Neuronal stem cell (in vitro differentiated cells): ENCODE data around the gene TBC1D19.
"Not testable (repeated sequence)": the region's sequence is repeated elsewhere in the genome, so short reads cannot be mapped to it uniquely, and the experiment has no call there.

ENCODE experiments used
- DNase-seq: peaks from one replicate; pipeline ENCODE4 v3.0.0-alpha.2; 2013; ENCODE audit warnings: low spot score
- H2AFZ ChIP-seq: one replicate; pipeline ENCODE4 v1.6.1; 2013; ENCODE audit warnings: mild to moderate bottlenecking, low read length, inconsistent platforms
- H2AK5ac ChIP-seq: 2 replicates; pipeline ENCODE4 v1.6.1; 2013; ENCODE audit warnings: low read depth, mild to moderate bottlenecking, inconsistent platforms, low read length, moderate library complexity, mixed read lengths
- H2BK120ac ChIP-seq: 2 replicates; pipeline ENCODE4 v1.6.1; 2013; ENCODE audit warnings: low read depth, mild to moderate bottlenecking, inconsistent platforms, low read length, moderate library complexity, mixed read lengths
- H2BK12ac ChIP-seq: one replicate; pipeline ENCODE4 v1.6.1; 2013; ENCODE audit warnings: low read length, inconsistent platforms
- H2BK15ac ChIP-seq: 2 replicates; pipeline ENCODE4 v1.6.1; 2013; ENCODE audit warnings: mild to moderate bottlenecking, low read length, inconsistent platforms, mixed read lengths
- H2BK5ac ChIP-seq: one replicate; pipeline ENCODE4 v1.6.1; 2013; ENCODE audit warnings: inconsistent platforms, mild to moderate bottlenecking, low read length, moderate library complexity
- H3K14ac ChIP-seq: one replicate; pipeline ENCODE4 v1.6.1; 2013; ENCODE audit warnings: low read length, inconsistent platforms
- H3K18ac ChIP-seq: 2 replicates; pipeline ENCODE4 v1.6.1; 2013; ENCODE audit warnings: low read length, inconsistent platforms
- H3K23ac ChIP-seq: 2 replicates; pipeline ENCODE4 v1.6.1; 2013; ENCODE audit warnings: low read depth, mild to moderate bottlenecking, mixed read lengths, low read length, inconsistent platforms; ENCODE audit not compliant: poor library complexity
- H3K27ac ChIP-seq: replicated peaks from 3 replicates; pipeline ENCODE4 v1.5.1; 2013; ENCODE audit warnings: low read length, inconsistent platforms
- H3K27me3 ChIP-seq, 3 experiments: 2 replicates each; pipeline ENCODE4 v1.6.1; 2013; ENCODE audit warnings: low read length in 3 of 3, mild to moderate bottlenecking in 2 of 3, inconsistent platforms in 1 of 3, low read depth in 1 of 3, mixed read lengths in 1 of 3, moderate library complexity in 1 of 3; ENCODE audit not compliant: control insufficient read depth in 3 of 3, insufficient read depth in 3 of 3
- H3K36me3 ChIP-seq, 2 donors: replicated peaks in 1 of 2; 2 replicates each; pipeline ENCODE4 v1.6.1; 2013; ENCODE audit warnings: low read length in 2 of 2; ENCODE audit not compliant: control insufficient read depth in 2 of 2, insufficient read depth in 2 of 2
- H3K4ac ChIP-seq: 2 replicates; pipeline ENCODE4 v1.6.1; 2013; ENCODE audit warnings: inconsistent platforms, mild to moderate bottlenecking, low read length, moderate library complexity
- H3K4me1 ChIP-seq, 2 donors: 1 replicate in 1 of 2; 2 replicates in 1 of 2; pipeline ENCODE4 v1.6.1; 2013; ENCODE audit warnings: low read length in 2 of 2, low read depth in 1 of 2; ENCODE audit not compliant: control insufficient read depth in 2 of 2, insufficient read depth in 1 of 2
- H3K4me2 ChIP-seq: one replicate; pipeline ENCODE4 v1.6.1; 2013; ENCODE audit warnings: mild to moderate bottlenecking, low read length, inconsistent platforms; ENCODE audit not compliant: insufficient read depth, poor library complexity, severe bottlenecking
- H3K4me3 ChIP-seq, 2 donors: 2 replicates each; pipeline ENCODE4 v1.5.1; 2013; ENCODE audit warnings: low read length in 2 of 2, mild to moderate bottlenecking in 2 of 2, inconsistent platforms in 1 of 2, moderate library complexity in 1 of 2
- H3K79me1 ChIP-seq: one replicate; pipeline ENCODE4 v1.6.1; 2013; ENCODE audit warnings: low read depth, mild to moderate bottlenecking, inconsistent platforms, low read length, moderate library complexity
- H3K9ac ChIP-seq: one replicate; pipeline ENCODE4 v1.6.1; 2013; ENCODE audit warnings: mild to moderate bottlenecking, low read depth, low read length, inconsistent platforms; ENCODE audit not compliant: poor library complexity
- H3K9me3 ChIP-seq, 2 donors: replicated peaks in 1 of 2; 2 replicates each; pipeline versions ENCODE3 to v1.6.1; 2013; ENCODE audit warnings: low read length in 2 of 2, mild to moderate bottlenecking in 2 of 2, inconsistent platforms in 1 of 2, low read depth in 1 of 2, mixed read lengths in 1 of 2, moderate library complexity in 1 of 2; ENCODE audit not compliant: control insufficient read depth in 2 of 2, insufficient read depth in 1 of 2
- H4K8ac ChIP-seq: one replicate; pipeline ENCODE4 v1.6.1; 2013; ENCODE audit warnings: low read depth, mild to moderate bottlenecking, inconsistent platforms, low read length, moderate library complexity
- H4K91ac ChIP-seq: one replicate; pipeline ENCODE4 v1.6.1; 2013; ENCODE audit warnings: low read length, low read depth, mild to moderate bottlenecking, inconsistent platforms; ENCODE audit not compliant: poor library complexity
- WGBS, 2 donors: extraction: QIAGEN DNeasy Blood & Tissue Kit; methylation state at CpG; one replicate each; pipeline ENCODE4 v1.1.7; 2013; ENCODE audit warnings: missing lambda C conversion rate in 2 of 2, mixed read lengths in 1 of 2; ENCODE audit not compliant: insufficient read length in 2 of 2, insufficient replicate concordance in 1 of 2; ENCODE audit errors: extremely low coverage in 2 of 2; 5-methylcytosine and 5-hydroxymethylcytosine counted together

TBC1D19 gene

GRCh38 chr4:26679040-26679695 is 95.3 kb downstream of the TBC1D19 start:
- H3K9ac ChIP-seq, H2AK5ac ChIP-seq, H3K4me2 ChIP-seq, H3K79me1 ChIP-seq, H2BK120ac ChIP-seq, H4K91ac ChIP-seq, H3K4me1 ChIP-seq, DNase-seq, H2BK5ac ChIP-seq, H3K23ac ChIP-seq, H3K14ac ChIP-seq, H2BK12ac ChIP-seq, H3K27ac ChIP-seq, H3K18ac ChIP-seq, H2BK15ac ChIP-seq, H3K36me3 ChIP-seq, H3K4me3 ChIP-seq, H4K8ac ChIP-seq, H2AFZ ChIP-seq, H3K27me3 ChIP-seq, H3K4ac ChIP-seq: not testable (repeated sequence)
- H3K9me3 ChIP-seq: peaks cover 2 to 22% of the 10 kb centered on the region in 2 donors
- WGBS, 2 donors: no CpG with 5 or more reads among the region's 1 CpG

GRCh38 chr4:26682436-26682835 is 98.6 kb downstream of the TBC1D19 start:
- no peak overlapping the region for H2AFZ ChIP-seq
- no CpG with 5 or more reads among the region's 3 CpGs for whole genome bisulfite sequencing, 2 donors

GRCh38 chr4:26685250-26685649 is 101.4 kb downstream of the TBC1D19 start:
- no peak overlapping the region for H3K27ac ChIP-seq
- H3K79me1 ChIP-seq: no peaks in the 10 kb centered on the region
- H2AK5ac ChIP-seq: no peak overlapping the region
- H2BK12ac ChIP-seq: no peak overlapping the region
- H3K14ac ChIP-seq: no peak overlapping the region
- H3K27me3 ChIP-seq: no peaks in the 10 kb centered on the region
- H3K23ac ChIP-seq: no peak overlapping the region
- no peak overlapping the region for H2BK5ac ChIP-seq
- H3K4me2 ChIP-seq: no peak overlapping the region
- no peak overlapping the region for H2BK15ac ChIP-seq
- no peaks in the 10 kb centered on the region for H3K4me1 ChIP-seq
- H3K36me3 ChIP-seq: peaks cover 2 to 4% of the 10 kb centered on the region in 2 donors
- no peak overlapping the region for H3K4ac ChIP-seq
- no CpG with 5 or more reads among the region's 1 CpG for WGBS, 2 donors
- H2BK120ac ChIP-seq: no peak overlapping the region
- no peak overlapping the region for H3K4me3 ChIP-seq
- no peak overlapping the region for H3K9ac ChIP-seq
- no peaks in the 10 kb centered on the region for H3K9me3 ChIP-seq
- H3K18ac ChIP-seq: no peak overlapping the region
- H4K8ac ChIP-seq: no peak overlapping the region
- no peak overlapping the region for H2AFZ ChIP-seq
- H4K91ac ChIP-seq: no peak overlapping the region
- DNase-seq: no peak

More at GRCh38 chr4:26682436-26682835, 98.6 kb downstream of the TBC1D19 start:
- Histone ChIP-seq H3K27ac (no peak overlapping the region), H3K4me1 (no peaks in the 10 kb centered on the region), H2AK5ac (no peak overlapping the region), H3K9ac (no peak overlapping the region), H3K4ac (no peak overlapping the region), H2BK5ac (no peak overlapping the region), H3K18ac (no peak overlapping the region), H4K8ac (no peak overlapping the region), H2BK15ac (no peak overlapping the region), H3K9me3 (peaks cover 2 to 22% of the 10 kb centered on the region in 2 donors), H3K79me1 (no peaks in the 10 kb centered on the region), H3K23ac (no peak overlapping the region), H2BK120ac (no peak overlapping the region), H3K14ac (no peak overlapping the region), H2BK12ac (no peak overlapping the region), H3K36me3 (peaks cover 4% of the 10 kb centered on the region in 2 donors), H3K4me3 (no peak overlapping the region), H3K4me2 (no peak overlapping the region), H3K27me3 (no peaks in the 10 kb centered on the region), H4K91ac (no peak overlapping the region)
- no peak for DNase-seq

GRCh38 chr4:26687728-26688127 is 103.8 kb downstream of the TBC1D19 start:
- H3K27me3 ChIP-seq: no peaks in the 10 kb centered on the region
- DNase-seq: no peak
- no peak overlapping the region for H3K14ac ChIP-seq
- H2AK5ac ChIP-seq: no peak overlapping the region
- H3K36me3 ChIP-seq: peaks cover 2 to 4% of the 10 kb centered on the region in 2 donors
- H3K27ac ChIP-seq: no peak overlapping the region
- no peak overlapping the region for H2BK15ac ChIP-seq
- no peak overlapping the region for H2BK12ac ChIP-seq
- no peak overlapping the region for H2BK120ac ChIP-seq
- H3K79me1 ChIP-seq: no peaks in the 10 kb centered on the region
- no CpG with 5 or more reads among the region's 2 CpGs for WGBS, 2 donors
- H3K4me2 ChIP-seq: no peak overlapping the region
- H3K18ac ChIP-seq: no peak overlapping the region
- H2BK5ac ChIP-seq: no peak overlapping the region
- no peak overlapping the region for H3K4ac ChIP-seq
- no peaks in the 10 kb centered on the region for H3K4me1 ChIP-seq
- H2AFZ ChIP-seq: no peak overlapping the region
- no peak overlapping the region for H4K8ac ChIP-seq
- H3K9ac ChIP-seq: no peak overlapping the region
- no peak overlapping the region for H4K91ac ChIP-seq
- H3K4me3 ChIP-seq: no peak overlapping the region
- peaks cover 0 to 3% of the 10 kb centered on the region in 2 donors for H3K9me3 ChIP-seq
- no peak overlapping the region for H3K23ac ChIP-seq
